Common myeloid progenitor, CD34-positive (primary cell): ENCODE data around the gene EDC3. TPM values are rescaled to one million over a fixed set of nuclear protein-coding genes. Genes with fewer than 3 reads are reported as not detected.
"Not testable (repeated sequence)": the region's sequence is repeated elsewhere in the genome, so short reads cannot be mapped to it uniquely, and the experiment has no call there.

Experiments used
- CTCF ChIA-PET: fragments of 350-600 bp; sonication (Branson Sonifier 250); formaldehyde crosslinking; loops from one replicate; lab custom pipeline; 2021; ENCODE audit warnings: antibody characterized with exemption; lab: Charles Lee
- POLR2A ChIA-PET: fragments of 350-600 bp; sonication (Branson Sonifier 250); formaldehyde crosslinking; loops from one replicate; lab custom pipeline; 2021; ENCODE audit warnings: antibody characterized with exemption; lab: Charles Lee
- DNase-seq, 3 donors: peaks; one replicate each; pipeline versions ENCODE4 v3.0.0 to v3.0.0-alpha.2; 2013
- H3K27ac ChIP-seq, 2 experiments: 1 replicate in 1 of 2; 2 replicates in 1 of 2; pipeline ENCODE4 v1.7.0; 2013; ENCODE audit warnings: inconsistent platforms in 2 of 2, low read length in 2 of 2, mild to moderate bottlenecking in 2 of 2, low read depth in 1 of 2, moderate library complexity in 1 of 2; ENCODE audit not compliant: severe bottlenecking in 2 of 2, insufficient read depth in 1 of 2, poor library complexity in 1 of 2
- H3K27me3 ChIP-seq, 5 experiments: replicated peaks in 2 of 5; 1 replicate in 3 of 5; 2 replicates in 2 of 5; pipeline versions ENCODE4 v1.6.1 to v1.7.0; 2013; ENCODE audit warnings: low read length in 4 of 5, mild to moderate bottlenecking in 2 of 5, moderate library complexity in 2 of 5, inconsistent platforms in 1 of 5; ENCODE audit not compliant: insufficient read depth in 5 of 5, control insufficient read depth in 4 of 5
- H3K36me3 ChIP-seq, 4 experiments: 1 replicate in 2 of 4; 2 replicates in 2 of 4; pipeline versions ENCODE4 v1.6.1 to v1.7.0; 2013; ENCODE audit warnings: low read length in 3 of 4, control low read depth in 1 of 4, mild to moderate bottlenecking in 1 of 4; ENCODE audit not compliant: control insufficient read depth in 4 of 4, insufficient read depth in 4 of 4
- H3K4me1 ChIP-seq, 4 experiments: 1 replicate in 3 of 4; 2 replicates in 1 of 4; pipeline versions ENCODE4 v1.6.1 to v1.7.1; 2013; ENCODE audit warnings: low read length in 3 of 4, mild to moderate bottlenecking in 3 of 4, control low read depth in 1 of 4, inconsistent platforms in 1 of 4, moderate library complexity in 1 of 4; ENCODE audit not compliant: control insufficient read depth in 4 of 4, insufficient read depth in 4 of 4; ENCODE audit errors: control extremely low read depth in 1 of 4
- H3K4me3 ChIP-seq, 7 experiments: 1 replicate in 4 of 7; 2 replicates in 3 of 7; pipeline versions ENCODE4 v1.5.1 to v1.7.0; 2013; ENCODE audit warnings: mild to moderate bottlenecking in 7 of 7, low read length in 6 of 7, moderate library complexity in 6 of 7, inconsistent platforms in 2 of 7, low read depth in 2 of 7, control low read depth in 1 of 7; ENCODE audit not compliant: insufficient read depth in 4 of 7, control insufficient read depth in 1 of 7; ENCODE audit errors: extremely low read depth in 1 of 7
- H3K9me3 ChIP-seq, 5 experiments: 1 replicate in 4 of 5; 2 replicates in 1 of 5; pipeline versions ENCODE4 v1.6.1 to v1.7.1; 2013; ENCODE audit warnings: low read length in 4 of 5, mild to moderate bottlenecking in 2 of 5, inconsistent platforms in 1 of 5, low read depth in 1 of 5, moderate library complexity in 1 of 5; ENCODE audit not compliant: control insufficient read depth in 4 of 5, insufficient read depth in 2 of 5; ENCODE audit errors: control extremely low read depth in 1 of 5
- WGBS: methylation state at CpG from one replicate; pipeline ENCODE4 v1.1.5; 2013; ENCODE audit not compliant: insufficient coverage; 5-methylcytosine and 5-hydroxymethylcytosine counted together
- polyA plus RNA-seq: library from polyadenylated mRNA; unstranded; fragments of 120-200 nt; gene quantifications from one replicate; pipeline ENCODE4 v1.2.1, GENCODE V29; 2013

The EDC3 gene
- polyA plus RNA-seq, result 26.1 TPM

- Histone ChIP-seq H3K27me3 (no peaks in the 10 kb centered on the region), H3K4me3 (peak within 1 kb of the TSS; percentile 93 to 99 (median 97)), H3K9me3 (no peaks in the 10 kb centered on the region), H3K27ac (peak within 1 kb of the TSS; percentile 92 to 98), H3K36me3 (no peaks in the 10 kb centered on the region), H3K4me1 (peaks cover 9 to 23% (median 17%) of the 10 kb centered on the region in 4 experiments)
- POLR2A ChIA-PET, result no interaction called here
- CTCF ChIA-PET, result interaction anchor here (1.0 to 1.7 kb wide), 3 partner anchors 61 to 74 kb away, joined by 3 to 10 read pairs (median 4); no protein-coding TSS in a partner anchor
- peak; percentile 92 to 95 (median 94) for DNase-seq
- WGBS, result 0% methylated on average over 39 of the region's 46 CpGs
Measured at GRCh38 chr15:74695597-74696397, at the start of gene EDC3. EDC3 (minus strand) TSS chr15:74696024; CDS start chr15:74675124, 20,900 bp downstream.

GRCh38 chr15:74742422-74742821 is 46.6 kb upstream of the EDC3 start:
- no peak for DNase-seq
- POLR2A ChIA-PET, result no interaction called here
- peaks cover 0 to 6% (median 0%) of the 10 kb centered on the region in 5 experiments for H3K27me3 ChIP-seq
- H3K4me3 ChIP-seq, result no peak overlapping the region
- no peaks in the 10 kb centered on the region for H3K4me1 ChIP-seq
- no peaks in the 10 kb centered on the region for H3K36me3 ChIP-seq
- CTCF ChIA-PET, result interaction anchor here (1.1 kb wide), 1 partner anchor 29 kb away, joined by 3 read pairs; no protein-coding TSS in a partner anchor
- H3K9me3 ChIP-seq, result peaks cover 0 to 5% (median 4%) of the 10 kb centered on the region in 5 experiments
- no peak overlapping the region for H3K27ac ChIP-seq
- 97% methylated on average over 5 of the region's 5 CpGs for WGBS

DNA sequence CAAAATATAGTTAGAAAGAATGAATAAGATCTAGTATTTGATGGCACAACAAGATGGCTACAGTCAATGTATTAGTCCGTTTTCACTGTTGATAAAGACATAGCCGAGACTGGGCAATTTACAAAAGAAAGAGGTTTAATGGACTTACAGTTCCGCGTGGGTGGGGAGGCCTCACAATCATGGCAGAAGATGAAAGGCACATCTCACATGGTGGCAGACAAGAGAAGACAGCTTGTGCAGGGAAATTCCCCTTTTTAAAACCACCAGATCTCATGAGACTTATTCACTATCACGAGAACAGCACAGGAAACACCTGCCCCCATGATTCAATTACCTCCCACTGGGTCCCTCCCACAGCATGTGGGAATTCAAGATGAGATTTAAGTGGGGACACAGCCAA is 42.4 kb upstream of the EDC3 start:
- POLR2A ChIA-PET, H3K36me3 ChIP-seq, H3K27ac ChIP-seq, H3K4me1 ChIP-seq, H3K4me3 ChIP-seq, H3K9me3 ChIP-seq, H3K27me3 ChIP-seq: not testable (repeated sequence)
- peak in 2 of 3 donors; percentile 38 to 63 for DNase-seq
- CTCF ChIA-PET, result interaction anchor here (0.6 kb wide), 1 partner anchor 206 kb away, joined by 5 read pairs; no protein-coding TSS in a partner anchor
- WGBS, result 89% methylated on average over 2 of the region's 5 CpGs

DNA sequence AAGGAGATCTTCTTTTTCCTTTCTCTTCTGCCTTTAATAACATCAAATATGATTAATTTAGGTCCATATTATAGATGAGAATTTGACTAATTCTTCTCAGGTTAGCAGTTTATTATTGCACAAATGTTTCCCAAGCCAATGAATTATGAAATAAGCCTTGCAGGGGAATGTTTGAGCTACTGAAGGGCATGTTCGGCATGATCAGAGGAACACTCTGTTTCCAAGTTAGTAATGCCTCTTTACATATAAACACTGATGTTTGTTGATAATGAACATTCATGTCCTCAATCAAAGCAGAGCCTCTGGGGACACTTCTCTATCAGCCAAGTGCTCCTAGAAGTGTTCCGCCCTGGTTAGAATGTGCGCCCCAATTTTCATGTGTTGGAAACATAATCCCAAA is 39.5 kb upstream of the EDC3 start:
- CTCF ChIA-PET, result interaction anchor here (1.1 to 1.6 kb wide), 2 partner anchors 8 to 26 kb away, joined by 3 read pairs; no protein-coding TSS in a partner anchor
- Histone ChIP-seq H3K27ac (no peak overlapping the region), H3K9me3 (peaks cover 0 to 3% (median 0%) of the 10 kb centered on the region in 5 experiments), H3K4me1 (peaks cover 0 to 10% (median 2%) of the 10 kb centered on the region in 4 experiments), H3K36me3 (no peaks in the 10 kb centered on the region), H3K27me3 (no peaks in the 10 kb centered on the region), H3K4me3 (no peak overlapping the region)
- no peak for DNase-seq
- POLR2A ChIA-PET, result no interaction called here
- WGBS, result no CpG with 5 or more reads among the region's 3 CpGs

DNA sequence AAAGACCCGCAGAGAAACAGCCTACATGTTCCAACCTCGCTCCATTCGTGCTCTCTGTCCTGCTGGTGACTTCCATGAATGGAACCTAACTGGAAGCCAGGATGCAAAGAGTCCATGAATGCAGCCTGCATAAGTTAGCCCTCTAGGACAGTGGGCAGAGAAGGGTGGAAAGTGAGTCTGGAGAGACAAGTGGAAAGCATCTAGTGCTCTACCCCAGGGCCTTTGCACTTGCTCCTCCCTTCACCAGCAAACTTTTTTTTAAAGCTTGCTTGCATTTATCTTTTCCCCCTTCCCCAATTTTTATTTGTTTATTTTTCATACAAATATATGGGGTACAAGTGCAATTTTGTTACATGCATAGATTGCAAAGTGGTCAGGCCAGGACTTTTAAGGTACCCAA is 37.4 kb upstream of the EDC3 start:
- WGBS, result 100% methylated on average over 1 of the region's 3 CpGs
- peaks cover 0 to 3% (median 0%) of the 10 kb centered on the region in 5 experiments for H3K9me3 ChIP-seq
- no peak for DNase-seq
- no peaks in the 10 kb centered on the region for H3K27me3 ChIP-seq
- ChIA-PET CTCF (no interaction called here), POLR2A (no interaction called here)
- H3K27ac ChIP-seq, result no peak overlapping the region
- no peak overlapping the region for H3K4me3 ChIP-seq
- peaks cover 0 to 15% (median 2%) of the 10 kb centered on the region in 4 experiments for H3K4me1 ChIP-seq
- no peaks in the 10 kb centered on the region for H3K36me3 ChIP-seq

DNA sequence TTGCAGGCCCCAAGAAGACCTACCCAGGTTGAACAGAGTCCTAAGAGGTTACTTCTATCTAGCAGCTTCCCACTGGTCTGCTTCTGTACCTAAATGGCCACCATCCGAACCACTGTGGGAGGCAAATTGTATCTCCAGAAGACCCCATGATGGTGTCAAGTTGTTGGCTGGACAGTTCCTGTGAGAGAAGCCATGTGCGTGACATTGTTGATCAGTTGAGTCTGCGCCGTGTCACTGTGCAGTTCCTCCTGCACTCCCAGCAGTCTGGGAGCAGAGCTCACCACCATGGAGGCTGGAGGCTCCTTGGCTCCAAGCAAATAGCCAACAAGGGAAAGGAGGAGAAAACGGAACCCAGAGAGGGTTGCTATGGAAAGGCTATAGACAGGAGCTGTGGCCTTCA is 37.0 kb upstream of the EDC3 start:
- DNase-seq, result no peak
- H3K27me3 ChIP-seq, result peaks cover 0 to 3% (median 0%) of the 10 kb centered on the region in 5 experiments
- H3K36me3 ChIP-seq, result no peaks in the 10 kb centered on the region
- peaks cover 0 to 15% (median 2%) of the 10 kb centered on the region in 4 experiments for H3K4me1 ChIP-seq
- no peak overlapping the region for H3K27ac ChIP-seq
- ChIA-PET POLR2A (no interaction called here), CTCF (interaction anchor here (1.2 kb wide), 1 partner anchor 98 kb away, joined by 6 read pairs; no protein-coding TSS in a partner anchor)
- no peak overlapping the region for H3K4me3 ChIP-seq
- H3K9me3 ChIP-seq, result no peaks in the 10 kb centered on the region
- 100% methylated on average over 4 of the region's 5 CpGs for WGBS
